GM18870 (cell line): ENCODE measurements around the gene COPZ2.
"Not testable (repeated sequence)": the region's sequence is repeated elsewhere in the genome, so short reads cannot be mapped to it uniquely, and the experiment has no call there.

Source experiments
- ATAC-seq: cut with Tn5 transposase; IDR thresholded peaks from one replicate; pipeline ENCODE4 v1.9.1; 2021; ENCODE audit warnings: moderate library complexity; ENCODE audit not compliant: unreplicated experiment

Gene COPZ2

DNA sequence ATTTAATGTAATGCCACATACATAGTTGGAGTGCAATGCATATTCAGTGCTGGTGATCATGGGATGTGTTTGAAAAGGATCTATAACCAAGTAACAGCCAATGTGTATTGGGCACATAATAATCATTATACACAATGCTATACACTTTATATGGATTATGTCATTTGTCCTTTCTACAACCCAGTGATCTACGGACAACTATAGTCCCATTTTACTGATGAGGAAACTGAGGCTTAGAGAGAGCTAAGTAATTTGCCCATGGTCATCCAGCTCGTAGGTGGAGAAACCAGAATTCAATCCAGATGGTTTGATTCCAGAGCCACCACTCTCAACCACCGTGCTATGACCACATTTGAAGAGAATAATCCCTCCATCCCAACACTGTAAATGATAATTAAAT, 27.4 kb downstream of the COPZ2 start:
- ATAC-seq, result no peak

DNA sequence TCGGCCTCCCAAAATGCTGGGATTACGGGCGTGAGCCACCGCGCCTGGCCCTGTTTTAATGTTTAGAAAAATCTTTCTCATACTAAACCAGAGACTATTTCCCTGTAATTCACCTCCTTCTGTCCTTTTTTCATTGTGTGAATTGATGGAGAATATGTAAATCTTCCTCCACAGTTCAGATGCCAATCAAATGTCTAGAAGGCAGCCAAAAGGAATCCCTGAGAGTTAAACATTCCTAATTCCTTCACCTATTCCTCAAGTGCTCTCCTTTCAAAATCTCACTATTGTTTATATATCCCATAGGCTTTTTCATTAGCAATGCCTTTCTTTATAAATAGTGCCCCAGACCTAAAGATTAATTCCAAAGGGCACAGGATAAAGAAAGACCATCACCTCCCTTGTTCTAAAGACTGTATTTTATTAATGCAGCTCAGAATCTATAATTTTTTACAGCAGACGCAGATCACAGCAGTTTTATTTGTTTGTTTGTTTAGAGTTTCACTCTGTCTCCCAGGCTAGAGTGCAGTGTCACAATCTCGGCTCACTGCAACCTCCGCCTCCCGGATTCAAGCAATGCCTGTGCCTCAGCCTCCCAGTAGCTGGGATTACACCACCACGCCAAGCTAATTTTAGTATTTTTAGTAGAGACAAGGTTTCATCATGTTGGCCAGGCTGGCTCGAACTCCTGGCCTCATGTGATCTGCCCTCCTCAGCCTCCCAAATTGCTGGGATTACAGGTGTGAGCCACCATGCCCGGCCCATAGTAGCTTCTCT, 30.5 kb downstream of the COPZ2 start:
- no peak for ATAC-seq

DNA sequence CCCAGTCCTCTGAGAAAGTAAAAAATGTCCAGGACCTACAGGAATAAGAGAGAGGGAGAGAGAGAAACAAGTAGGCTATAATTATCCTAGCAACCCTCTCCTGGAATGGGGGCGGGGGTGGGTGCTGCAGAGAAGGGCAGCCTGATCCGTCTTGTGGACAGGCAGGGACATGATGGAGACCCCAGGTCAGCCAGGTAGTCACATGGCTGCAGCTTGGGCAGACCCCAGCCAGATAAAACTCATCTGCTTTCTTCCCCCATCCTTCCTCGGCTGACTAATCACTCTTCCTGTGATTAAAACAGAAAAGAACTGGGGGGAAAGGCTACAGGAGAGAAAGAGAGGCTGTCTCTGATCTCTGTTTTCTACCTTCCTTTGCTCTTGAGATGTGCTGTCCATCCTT, 32.6 kb downstream of the COPZ2 start:
- no peak for ATAC-seq

DNA sequence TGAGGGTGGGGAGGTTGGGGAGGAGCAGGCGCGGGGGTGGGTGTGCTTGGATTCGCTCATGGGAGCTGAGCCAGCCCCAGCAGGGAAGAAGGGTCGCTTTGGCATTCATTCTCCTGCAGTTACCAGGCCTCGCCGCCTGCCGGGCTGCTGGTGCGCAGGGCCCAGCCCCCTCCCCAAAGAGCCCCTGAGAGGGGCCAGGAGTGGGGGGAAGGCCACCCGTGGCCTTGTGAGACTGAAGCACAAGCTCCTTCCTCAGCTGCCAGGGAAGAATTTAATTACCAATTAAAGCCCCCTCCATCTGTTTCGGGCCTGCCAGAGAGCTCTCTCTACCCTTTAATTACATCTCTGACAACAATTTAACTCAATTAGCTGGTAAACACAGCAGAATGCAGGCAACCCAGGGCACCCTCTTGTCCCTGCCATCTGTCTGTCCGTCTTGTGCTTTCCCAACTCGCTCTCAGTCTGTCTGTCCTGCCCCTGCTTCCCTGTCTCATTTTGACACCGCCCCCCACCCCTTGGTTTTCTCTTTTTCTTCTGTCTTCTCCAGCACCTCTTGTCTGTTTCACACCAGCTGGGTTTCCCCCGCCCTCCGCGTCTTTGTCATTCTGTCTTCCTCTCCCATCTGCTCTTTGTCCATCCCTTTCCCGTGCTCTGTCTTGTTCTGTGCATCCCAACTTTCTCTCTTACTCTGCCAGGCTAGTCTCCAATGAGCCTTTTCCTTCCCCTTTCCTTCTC, 34.0 kb downstream of the COPZ2 start:
- no peak for ATAC-seq

DNA sequence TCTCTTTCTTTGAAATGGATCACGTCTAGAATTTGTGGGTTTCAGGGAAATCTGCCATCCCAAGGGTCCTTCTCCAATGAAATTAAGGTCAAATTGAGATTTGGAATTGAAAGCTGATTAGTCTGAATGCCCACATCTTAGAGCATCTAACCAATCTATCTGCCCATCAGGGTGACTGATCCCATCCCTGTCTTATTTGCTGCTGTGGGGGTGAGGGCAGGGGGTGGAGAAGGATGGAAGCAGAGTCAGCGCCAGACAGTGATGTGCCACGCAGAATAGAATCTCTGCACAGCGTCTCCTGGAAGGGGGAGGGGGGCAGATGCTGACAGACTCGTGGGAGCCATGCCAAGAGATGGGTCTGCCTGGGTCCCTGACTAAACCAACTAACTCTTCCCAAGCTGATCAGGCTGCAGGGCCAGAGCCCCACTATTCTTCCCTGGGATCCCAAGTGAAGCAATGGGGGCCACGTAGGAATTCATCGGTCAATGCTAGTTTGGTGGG, 34.6 kb downstream of the COPZ2 start:
- ATAC-seq, result no peak

DNA sequence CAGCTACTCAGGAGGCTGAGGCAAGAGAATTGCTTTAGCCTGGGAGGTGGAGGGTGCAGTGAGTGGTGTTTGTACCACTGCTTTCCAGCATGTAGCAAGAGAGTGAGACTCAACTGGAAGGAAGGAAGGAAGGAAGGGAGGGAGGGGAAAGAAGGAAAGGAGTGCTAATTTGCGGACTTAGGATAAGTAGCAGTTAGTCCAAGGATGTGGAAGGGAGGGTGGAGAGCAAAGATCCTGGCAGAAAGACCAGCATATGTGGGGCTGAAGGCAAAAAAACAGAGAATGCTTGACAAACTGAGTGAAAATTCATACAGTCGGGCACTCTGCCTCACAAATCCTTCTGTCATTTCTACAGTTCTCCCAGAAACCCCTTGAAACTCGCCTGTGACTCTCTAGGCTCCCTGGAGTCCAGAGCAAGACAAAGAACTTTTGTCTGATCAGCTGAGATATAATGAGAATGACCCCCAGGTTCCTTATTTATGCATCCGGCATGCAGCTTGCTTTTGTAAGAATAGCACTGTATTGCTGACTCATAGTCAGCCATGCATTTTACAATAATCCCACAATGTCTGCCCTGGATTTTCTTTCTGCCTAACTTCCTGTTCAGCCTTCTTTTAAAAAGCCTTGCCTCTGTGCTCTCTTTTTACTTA, 35.2 kb downstream of the COPZ2 start:
- ATAC-seq, result no peak

DNA sequence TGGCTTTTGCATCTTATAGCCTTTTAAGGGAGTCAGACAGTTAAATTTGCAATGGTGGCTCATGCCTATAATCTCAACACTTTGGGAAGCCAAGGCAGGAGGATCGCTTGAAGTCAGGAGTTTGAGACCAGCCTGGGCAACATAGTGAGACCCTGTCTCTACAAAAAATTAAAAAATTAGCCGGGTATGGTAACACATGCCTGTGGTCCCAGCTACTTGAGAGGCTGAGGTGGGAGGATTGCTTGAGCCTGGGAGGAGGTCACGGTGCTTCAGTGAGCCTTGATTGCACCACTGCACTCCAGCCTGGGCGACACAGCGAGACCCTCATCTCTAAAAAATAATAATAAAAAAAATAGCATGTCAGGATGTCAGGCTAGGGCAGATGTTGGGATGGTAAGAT, 35.9 kb downstream of the COPZ2 start:
- ATAC-seq, result not testable (repeated sequence)

DNA sequence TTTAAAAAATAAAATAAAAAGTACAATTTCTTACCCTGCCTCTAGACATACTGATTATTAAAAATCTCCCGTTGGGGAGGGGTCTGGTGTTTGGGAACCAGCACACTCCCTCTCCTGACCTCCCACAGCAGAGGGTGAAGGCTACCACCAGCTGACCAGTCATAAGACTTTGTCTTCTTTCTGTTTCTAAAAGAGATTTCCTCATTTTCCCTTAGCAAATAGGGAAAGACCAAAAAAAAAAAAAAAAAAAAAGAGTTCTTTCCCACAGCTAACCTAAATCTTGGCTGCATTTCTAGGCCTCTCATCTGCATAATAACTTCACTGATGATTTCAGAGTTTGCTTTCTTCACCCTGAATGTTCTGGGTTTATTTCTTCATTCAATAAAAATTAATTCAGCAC, 36.4 kb downstream of the COPZ2 start:
- no peak for ATAC-seq

DNA sequence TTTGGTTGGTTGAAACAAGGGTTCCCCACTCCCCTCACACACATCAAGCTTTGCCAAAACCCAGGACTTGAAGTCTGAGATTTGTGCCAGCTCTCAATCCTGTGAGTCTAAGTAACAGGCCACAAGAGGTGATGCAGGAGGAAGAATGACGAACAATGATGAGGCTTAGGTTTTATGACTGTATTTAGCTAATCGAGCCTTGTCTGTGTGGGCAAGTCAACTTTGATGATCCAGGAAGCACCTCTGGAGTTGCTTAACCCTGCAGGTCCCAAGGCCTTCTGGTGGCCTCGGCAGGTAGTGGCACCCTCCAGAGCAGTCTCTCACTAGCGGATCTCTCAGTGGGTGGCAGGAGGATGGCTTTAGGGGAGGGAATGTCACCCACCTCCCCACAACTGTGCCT, 38.0 kb downstream of the COPZ2 start:
- no peak for ATAC-seq

DNA sequence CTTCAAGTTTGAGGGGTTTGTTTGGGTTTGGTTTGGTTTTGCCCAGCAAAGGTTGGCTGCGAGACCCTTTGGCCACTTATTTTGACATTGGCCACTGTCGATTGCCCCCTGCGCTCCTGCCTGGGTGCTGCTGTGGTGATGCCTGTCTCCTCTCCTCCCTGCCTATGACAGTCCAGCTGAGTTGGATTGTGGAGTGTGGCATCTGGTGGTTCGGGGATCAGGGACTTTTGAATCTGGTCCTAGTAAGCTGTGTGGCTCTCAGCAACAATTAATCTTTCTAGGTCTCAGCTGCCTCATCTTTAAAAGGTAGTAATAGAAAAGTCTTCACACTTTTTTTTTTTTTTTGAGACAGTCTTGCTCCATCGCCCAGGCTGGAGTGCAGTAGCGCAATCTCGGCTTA, 39.6 kb downstream of the COPZ2 start:
- no peak for ATAC-seq

DNA sequence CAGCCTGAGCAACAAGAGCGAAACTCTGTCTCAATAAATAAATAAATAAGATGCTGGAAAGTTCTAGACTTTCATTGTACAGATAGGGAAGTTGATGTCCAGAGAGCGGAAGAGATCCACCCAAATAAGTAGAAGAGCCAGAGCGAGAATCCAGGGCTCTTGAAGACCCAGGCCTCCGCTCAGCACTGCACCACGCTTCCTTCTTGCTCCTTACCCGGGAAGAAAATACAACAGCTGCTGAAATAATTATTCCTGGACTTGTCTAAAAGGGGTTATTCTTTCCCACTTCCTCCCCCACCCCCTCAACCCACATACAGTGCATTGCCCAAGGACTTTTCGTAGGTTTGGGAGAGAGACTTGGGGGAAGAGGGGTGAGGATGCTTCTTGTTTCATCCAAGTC, 40.0 kb downstream of the COPZ2 start:
- ATAC-seq, result no peak

DNA sequence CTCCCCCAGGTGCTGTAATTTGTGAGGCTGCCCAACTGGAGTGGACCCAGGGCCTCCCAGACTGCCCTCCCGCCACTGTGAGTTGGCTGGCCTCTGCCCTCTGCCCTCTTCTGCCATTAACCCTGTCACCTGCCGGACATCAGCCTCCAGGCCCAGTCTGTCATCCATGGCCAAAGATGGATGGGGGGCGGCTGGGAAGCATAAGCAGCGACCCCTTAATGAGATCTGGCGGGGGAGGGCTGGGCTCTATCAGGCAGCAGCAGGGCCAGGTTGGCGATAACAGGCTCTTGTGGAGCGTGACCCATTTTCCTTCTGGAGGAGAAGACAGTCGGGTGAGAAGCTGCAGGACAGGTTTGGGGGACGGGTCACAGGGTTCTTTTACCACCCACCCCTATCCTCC, 41.4 kb downstream of the COPZ2 start:
- ATAC-seq, result no peak

DNA sequence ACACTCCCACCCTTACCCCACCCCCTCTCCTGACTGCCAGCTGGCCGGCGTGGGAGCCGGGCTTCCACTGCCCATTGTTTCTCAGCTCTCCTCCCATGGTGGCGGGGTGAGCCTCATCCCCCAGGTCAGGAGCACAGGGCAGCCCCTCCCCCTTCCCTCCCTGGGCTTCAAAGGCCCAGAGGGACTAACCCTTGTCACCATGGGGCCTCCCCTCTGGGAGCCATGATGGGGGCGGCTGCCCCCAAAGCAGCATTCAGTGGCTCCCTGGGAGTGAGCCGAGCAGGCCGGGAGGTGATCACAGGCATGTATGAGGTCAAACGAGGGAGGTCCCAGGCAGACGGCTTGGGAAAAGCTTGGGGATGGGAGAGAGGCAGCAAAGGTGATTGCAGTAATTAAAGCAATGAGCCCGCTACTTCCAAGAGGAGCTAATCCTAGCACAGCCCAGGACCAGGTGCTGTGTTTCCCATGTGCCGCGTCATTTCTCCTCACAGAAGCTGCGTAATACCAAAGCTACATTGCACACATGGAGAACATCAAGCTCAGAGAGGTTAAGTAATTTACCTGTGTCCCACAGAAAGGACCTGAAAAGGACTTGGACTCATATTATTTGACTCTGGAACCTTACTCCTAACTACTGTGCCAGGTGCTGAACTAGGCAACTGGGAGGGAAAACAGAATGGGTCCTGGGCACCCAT, 42.2 kb downstream of the COPZ2 start:
- no peak for ATAC-seq

DNA sequence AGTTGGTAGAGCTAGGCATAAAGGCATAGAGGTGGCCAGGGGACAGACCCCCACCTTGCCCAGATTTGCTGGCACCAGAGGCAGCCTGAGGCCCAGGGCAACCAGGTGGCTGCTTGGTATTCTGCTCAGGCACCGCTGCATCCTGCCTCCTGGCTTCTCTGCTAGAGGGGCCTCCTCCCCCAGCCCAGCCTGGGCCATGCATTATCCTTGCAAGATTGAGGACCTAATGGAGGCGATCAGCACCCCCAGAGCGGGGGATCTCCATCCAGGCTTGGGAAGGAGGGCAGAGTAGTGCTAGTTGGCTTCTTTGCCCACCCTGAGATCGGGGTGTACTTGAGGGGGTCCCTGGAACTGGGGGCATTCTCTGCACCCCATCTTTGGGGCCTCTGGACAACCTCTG, 42.9 kb downstream of the COPZ2 start:
- ATAC-seq, result no peak

DNA sequence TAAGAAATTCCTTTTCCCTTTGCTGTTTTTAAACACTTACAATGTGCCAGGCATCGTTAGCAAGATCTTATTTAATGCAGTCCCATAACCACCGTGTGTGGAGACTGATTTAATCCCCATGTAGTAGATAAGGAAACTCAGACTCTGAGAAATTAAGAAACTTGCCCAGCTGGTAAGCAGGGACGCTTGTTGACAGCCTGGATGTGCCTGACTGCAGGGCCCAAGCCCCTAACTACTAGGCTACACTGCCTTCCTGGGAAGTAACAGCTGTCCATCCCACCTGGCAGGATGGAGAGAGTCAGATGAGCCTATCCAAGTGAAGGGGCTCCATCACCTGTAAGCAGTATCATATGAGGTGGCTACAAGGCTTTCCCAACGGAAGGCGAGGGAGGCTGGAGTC, 43.6 kb downstream of the COPZ2 start:
- ATAC-seq, result no peak

DNA sequence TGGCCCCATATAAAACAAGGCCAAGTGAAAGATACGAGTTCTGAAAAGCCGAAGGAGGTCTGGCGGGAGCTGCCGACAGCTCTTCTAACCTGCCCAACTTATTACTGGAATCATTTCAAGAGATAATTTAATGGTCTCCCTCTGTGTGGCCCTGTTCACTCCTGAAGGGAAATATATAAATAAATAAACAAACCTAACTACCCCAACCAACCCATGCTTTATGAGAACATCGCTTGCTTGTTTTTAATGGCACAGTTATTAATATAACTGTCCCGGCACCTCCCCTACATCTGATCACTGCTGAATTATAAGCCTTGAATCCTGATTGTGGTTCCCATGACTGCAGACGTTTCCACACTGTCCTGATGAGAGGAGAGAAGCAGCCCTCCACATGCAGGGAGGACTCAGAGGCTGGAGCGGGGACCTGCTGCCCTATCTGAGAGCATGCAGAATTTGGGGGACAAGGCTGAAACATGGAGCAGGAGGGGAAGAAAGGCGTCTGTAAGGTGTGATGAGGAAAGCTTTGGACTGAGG, 44.5 kb downstream of the COPZ2 start:
- ATAC-seq, result no peak

DNA sequence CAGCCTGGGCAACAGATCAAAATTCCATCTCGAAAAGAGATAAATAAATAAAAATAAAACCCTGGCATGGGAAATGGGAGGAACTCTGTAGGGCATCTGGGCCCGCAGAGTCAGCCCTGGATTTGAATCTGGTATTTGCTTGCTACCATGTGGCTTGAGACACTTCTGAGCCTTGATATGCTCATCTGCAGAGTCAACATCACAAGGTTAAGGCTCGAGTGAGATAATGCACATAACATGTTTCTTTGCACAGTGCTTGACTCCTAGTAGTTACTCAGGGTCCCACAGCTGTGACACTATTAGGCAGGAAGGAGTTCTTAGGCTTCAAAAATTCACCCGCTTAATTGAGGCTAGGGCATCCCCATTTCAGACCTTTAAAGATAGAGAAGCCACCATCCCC, 45.4 kb downstream of the COPZ2 start:
- no peak for ATAC-seq

DNA sequence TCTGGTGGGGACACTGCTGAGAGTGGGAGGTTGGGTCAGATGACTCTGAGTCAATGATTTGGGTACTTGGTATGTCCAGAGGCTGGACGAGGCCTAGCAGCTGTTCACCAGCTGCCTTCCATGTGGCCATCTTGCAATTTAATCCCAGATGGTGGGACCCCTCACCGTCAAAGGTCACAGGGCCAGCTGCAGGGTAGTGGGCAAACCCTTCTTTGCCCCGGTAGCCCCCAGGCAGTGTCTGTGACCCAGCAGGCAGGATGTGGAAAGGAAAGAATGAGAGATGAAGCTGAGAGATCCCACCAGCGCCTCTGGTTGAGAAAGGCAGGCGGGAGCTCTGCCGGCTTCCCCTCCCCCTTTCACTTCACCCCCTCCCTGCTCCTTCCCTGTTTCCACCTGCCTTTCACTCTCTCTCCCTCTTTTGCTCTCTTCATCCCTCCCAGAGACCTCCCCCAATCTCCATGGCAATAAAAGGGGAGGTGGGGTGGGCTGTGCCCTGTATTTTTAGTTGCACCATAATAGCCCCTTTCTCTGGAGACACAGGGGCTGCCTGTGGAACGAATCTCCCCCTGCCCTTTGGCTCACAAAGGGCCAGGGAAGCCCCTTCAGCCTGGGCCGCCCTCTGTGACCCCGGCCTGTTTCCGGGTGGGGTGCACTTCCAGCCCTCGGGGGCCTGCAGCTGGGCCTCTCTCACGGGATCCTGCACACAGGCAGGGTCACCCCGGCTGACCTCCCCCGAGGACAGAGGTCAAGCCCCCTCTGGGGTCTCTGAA, 46.5 kb downstream of the COPZ2 start:
- no peak for ATAC-seq

DNA sequence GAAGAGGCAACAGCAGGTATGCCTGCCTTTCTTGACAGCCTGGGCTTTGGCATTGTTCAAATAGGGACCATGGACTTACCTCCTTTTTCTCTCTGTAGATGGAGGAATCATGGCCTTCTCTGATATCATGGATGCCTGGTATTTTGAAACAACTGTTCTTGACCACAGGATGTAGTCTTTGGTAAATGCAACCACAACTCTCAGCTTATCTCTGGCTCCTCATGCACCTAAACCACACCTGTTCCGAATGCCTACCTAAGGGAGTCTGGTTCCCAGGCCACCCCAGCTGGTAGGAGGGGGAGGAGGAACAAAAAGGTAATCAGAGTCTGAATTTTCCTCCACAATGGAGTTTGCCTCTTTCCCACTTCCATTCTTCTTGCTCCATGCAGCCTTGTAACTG, 47.9 kb downstream of the COPZ2 start:
- ATAC-seq, result no peak

DNA sequence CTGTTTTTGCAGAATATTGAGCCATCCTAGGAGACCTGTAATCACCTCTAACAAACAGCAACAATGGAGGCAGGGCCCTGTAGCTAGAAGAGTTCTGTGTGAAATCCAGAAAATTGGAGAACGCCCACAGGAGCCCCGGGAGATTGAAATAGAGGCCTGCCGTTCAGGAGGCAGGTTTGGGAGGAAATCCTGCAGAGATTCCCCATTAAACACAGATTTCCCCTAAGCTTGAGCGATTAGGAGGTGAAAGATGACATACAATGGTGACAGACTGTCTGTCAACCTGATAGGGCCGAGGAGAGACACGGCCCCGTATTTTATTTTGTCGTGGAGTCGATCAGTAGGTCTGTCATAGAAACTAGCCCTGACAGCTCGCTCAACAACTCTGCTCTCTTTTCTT, 48.4 kb downstream of the COPZ2 start:
- ATAC-seq, result no peak
